Measurements from ENCODE around the gene ENOSF1. TPM values are rescaled to one million over a fixed set of nuclear protein-coding genes. Genes with fewer than 3 reads are reported as not detected.

The ENOSF1 gene
- total RNA-seq, 2 experiments from 2014 or later: 113 to 114 TPM

DNA sequence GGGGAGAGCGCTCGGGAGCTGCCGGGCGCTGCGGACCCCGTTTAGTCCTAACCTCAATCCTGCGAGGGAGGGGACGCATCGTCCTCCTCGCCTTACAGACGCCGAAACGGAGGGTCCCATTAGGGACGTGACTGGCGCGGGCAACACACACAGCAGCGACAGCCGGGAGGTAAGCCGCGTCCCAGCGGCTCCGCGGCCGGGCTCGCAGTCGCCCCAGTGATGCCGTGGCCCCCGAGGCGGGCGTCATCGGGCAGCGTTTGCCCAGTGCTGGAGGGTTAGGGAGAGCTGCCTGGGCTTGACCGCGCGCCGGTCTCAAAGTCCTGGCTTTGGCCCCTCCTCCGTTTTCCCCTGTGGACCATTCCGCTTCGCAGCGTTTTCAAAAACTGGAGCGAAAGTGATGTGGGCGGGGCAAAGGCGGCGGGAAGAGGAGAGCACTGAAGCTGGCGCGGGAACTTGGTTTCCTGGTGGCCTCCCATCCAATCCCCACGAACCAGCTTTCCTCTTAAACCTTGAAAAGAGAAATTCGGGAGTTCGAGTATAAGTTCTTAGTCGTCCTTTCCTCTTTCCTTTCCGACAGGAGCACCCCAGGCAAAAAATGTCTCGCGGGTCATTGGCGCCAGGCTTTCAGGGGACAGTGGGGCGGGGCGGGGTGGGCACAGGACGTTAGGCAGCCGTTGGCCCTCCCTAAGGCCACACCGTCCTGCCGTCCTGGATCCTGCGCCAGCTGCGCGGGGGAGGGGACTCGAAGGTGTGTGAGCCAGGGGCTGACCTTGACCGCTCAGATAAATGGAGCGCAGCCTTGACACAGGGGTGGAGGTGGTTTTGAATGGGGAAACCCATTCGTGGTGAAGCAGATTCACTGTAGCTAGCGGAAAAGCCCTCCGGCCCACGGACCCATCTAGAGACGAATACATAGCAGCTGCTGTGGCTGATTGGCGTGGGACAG is 54.2 kb downstream of the ENOSF1 start:
- H3K27ac Mint-ChIP-seq: peak overlapping the region; percentile 94
- H3K36me3 Mint-ChIP-seq (ENCODE audit: low read depth): peaks cover 45% of the 10 kb centered on the region
- peak overlapping the region; percentile 94 for H3K4me3 Mint-ChIP-seq
- ChIA-PET POLR2A (interaction anchor here (0.6 to 4.7 kb wide), 28 partner anchors 8 to 502 kb away, joined by 3 to 41 read pairs (median 4); partner anchors contain the start of genes ENOSF1 and YES1), CTCF (interaction anchor here (1.2 to 2.8 kb wide), 10 partner anchors 9 to 390 kb away, joined by 3 to 27 read pairs (median 4); partner anchors contain the start of genes ENOSF1 and THOC1)
- H3K4me1 Mint-ChIP-seq (ENCODE audit: low read depth): peaks cover 20% of the 10 kb centered on the region
- peaks cover 24% of the 10 kb centered on the region for H3K27me3 Mint-ChIP-seq
- intact Hi-C loops (cut with micrococcal nuclease): no loop called here
- ATAC-seq (peak; percentile 68), DNase-seq (peak; percentile 85)
- H3K9me3 Mint-ChIP-seq: peaks cover 7% of the 10 kb centered on the region
- TF ChIP-seq, protein P1, sequence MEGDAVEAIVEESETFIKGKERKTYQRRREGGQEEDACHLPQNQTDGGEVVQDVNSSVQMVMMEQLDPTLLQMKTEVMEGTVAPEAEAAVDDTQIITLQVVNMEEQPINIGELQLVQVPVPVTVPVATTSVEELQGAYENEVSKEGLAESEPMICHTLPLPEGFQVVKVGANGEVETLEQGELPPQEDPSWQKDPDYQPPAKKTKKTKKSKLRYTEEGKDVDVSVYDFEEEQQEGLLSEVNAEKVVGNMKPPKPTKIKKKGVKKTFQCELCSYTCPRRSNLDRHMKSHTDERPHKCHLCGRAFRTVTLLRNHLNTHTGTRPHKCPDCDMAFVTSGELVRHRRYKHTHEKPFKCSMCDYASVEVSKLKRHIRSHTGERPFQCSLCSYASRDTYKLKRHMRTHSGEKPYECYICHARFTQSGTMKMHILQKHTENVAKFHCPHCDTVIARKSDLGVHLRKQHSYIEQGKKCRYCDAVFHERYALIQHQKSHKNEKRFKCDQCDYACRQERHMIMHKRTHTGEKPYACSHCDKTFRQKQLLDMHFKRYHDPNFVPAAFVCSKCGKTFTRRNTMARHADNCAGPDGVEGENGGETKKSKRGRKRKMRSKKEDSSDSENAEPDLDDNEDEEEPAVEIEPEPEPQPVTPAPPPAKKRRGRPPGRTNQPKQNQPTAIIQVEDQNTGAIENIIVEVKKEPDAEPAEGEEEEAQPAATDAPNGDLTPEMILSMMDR (IDR thresholded peaks at IDR 0.05): no peak

- ChIA-PET CTCF (interaction anchor here (0.9 to 2.8 kb wide), 9 partner anchors 9 to 389 kb away, joined by 3 to 27 read pairs (median 5); partner anchors contain the start of genes ENOSF1 and THOC1), POLR2A (interaction anchor here (0.7 to 4.7 kb wide), 22 partner anchors 8 to 501 kb away, joined by 3 to 41 read pairs (median 6); partner anchors contain the start of genes ENOSF1 and YES1)
- TF ChIP-seq, protein P1 (IDR thresholded peaks at IDR 0.05): peak; percentile 14
- Mint-ChIP-seq H3K27ac (peak within 1 kb of the TSS; percentile 94), H3K36me3 (ENCODE audit: low read depth) (peaks cover 45% of the 10 kb centered on the region), H3K4me3 (peak within 1 kb of the TSS; percentile 94), H3K4me1 (ENCODE audit: low read depth) (peaks cover 20% of the 10 kb centered on the region), H3K27me3 (peaks cover 24% of the 10 kb centered on the region), H3K9me3 (peaks cover 7% of the 10 kb centered on the region)
- ATAC-seq (peak; percentile 64), DNase-seq (peak; percentile 60)
- intact Hi-C loops (cut with micrococcal nuclease): no loop called here
Observed at GRCh38 chr18:657311-658000, 55.0 kb downstream of the ENOSF1 start, which contains the start of gene TYMS. TSS of gene TYMS (plus strand) at chr18:657653. CDS start at chr18:657743, 90 bp downstream.

GRCh38 chr18:655445-655844 is 57.0 kb downstream of the ENOSF1 start:
- H3K27ac Mint-ChIP-seq: no peak overlapping the region
- no peaks in the 10 kb centered on the region for H3K9me3 Mint-ChIP-seq
- H3K4me1 Mint-ChIP-seq (ENCODE audit: low read depth): peaks cover 22% of the 10 kb centered on the region
- peaks cover 27% of the 10 kb centered on the region for H3K36me3 Mint-ChIP-seq (ENCODE audit: low read depth)
- peak overlapping the region; percentile 43 for H3K4me3 Mint-ChIP-seq
- TF ChIP-seq, protein P1 (IDR thresholded peaks at IDR 0.05): no peak
- ATAC-seq (no peak), DNase-seq (no peak)
- ChIA-PET CTCF (interaction anchor here (2.9 kb wide), 1 partner anchor 31 kb away, joined by 13 read pairs; no protein-coding TSS in a partner anchor), POLR2A (no interaction called here)
- intact Hi-C loops (cut with micrococcal nuclease): no loop called here
- peaks cover 32% of the 10 kb centered on the region for H3K27me3 Mint-ChIP-seq

DNA sequence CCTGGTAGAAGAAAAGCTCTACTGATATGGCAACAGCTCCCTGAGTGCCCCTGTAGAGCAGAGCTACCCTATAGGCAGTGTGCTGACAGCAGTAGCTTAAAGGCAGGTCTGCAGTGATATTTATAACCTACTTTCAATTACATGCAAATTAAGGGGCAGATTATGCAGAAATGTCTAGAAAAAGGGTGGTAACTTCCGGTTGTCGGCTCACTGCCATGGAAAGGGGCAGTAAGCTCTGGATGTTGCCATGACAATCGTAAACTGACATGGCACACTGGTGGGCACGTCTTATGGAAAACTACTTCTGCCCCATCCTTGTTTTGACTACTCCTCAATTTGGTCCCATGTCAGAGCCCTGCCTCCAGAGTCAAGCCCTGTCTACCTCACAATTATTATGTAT is 57.8 kb downstream of the ENOSF1 start:
- Mint-ChIP-seq H3K36me3 (ENCODE audit: low read depth) (peaks cover 18% of the 10 kb centered on the region), H3K4me1 (ENCODE audit: low read depth) (peaks cover 20% of the 10 kb centered on the region), H3K4me3 (no peak overlapping the region), H3K27ac (no peak overlapping the region), H3K9me3 (no peaks in the 10 kb centered on the region), H3K27me3 (peaks cover 34% of the 10 kb centered on the region)
- TF ChIP-seq, protein P1 (IDR thresholded peaks at IDR 0.05): no peak
- intact Hi-C loops (cut with micrococcal nuclease): no loop called here
- POLR2A ChIA-PET: no interaction called here
- no peak for ATAC-seq
- DNase-seq: no peak
- CTCF ChIA-PET: interaction anchor here (0.8 to 2.9 kb wide), 3 partner anchors 11 to 39 kb away, joined by 3 to 13 read pairs (median 4); no protein-coding TSS in a partner anchor
